SK-N-SH treated with all-trans-retinoic acid at 6 μM for 48 hours (cell line): Measurements from ENCODE around the gene SIX3.

Experiments used
- ATAC-seq: fragments of 200-7000 bp; cut with Tn5 transposase; 3 replicates; pipeline ENCODE4 v1.9.1; 2020; ENCODE audit warnings: mild to moderate bottlenecking, moderate library complexity
- ARNTL ChIP-seq: fragments of 450-650 bp; formaldehyde crosslinking; IDR thresholded peaks from 2 replicates; pipeline ENCODE4 v1.5.0; 2020; ENCODE audit warnings: low read depth, mild to moderate bottlenecking, moderate library complexity, borderline replicate concordance
- BACH2 ChIP-seq: fragments of 250-450 bp; sonication (Bioruptor Pico); IDR thresholded peaks from 2 replicates; pipeline ENCODE4 v1.9.0; 2021; ENCODE audit warnings: mild to moderate bottlenecking, borderline replicate concordance
- CREB5 ChIP-seq: fragments of 250-450 bp; sonication (Bioruptor Pico); IDR thresholded peaks from 2 replicates; pipeline ENCODE4 v1.5.1; 2020; ENCODE audit warnings: low read depth, mild to moderate bottlenecking, moderate library complexity
- CSDC2 ChIP-seq: fragments of 250-450 bp; sonication (Bioruptor Pico); IDR thresholded peaks from 2 replicates; pipeline ENCODE4 v1.5.0; 2020; ENCODE audit warnings: mild to moderate bottlenecking, moderate library complexity
- CSRNP3 ChIP-seq: fragments of 250-450 bp; sonication (Bioruptor Pico); IDR thresholded peaks from 2 replicates; pipeline ENCODE4 v1.5.1; 2021; ENCODE audit warnings: mild to moderate bottlenecking, moderate library complexity
- ESRRG ChIP-seq: fragments of 250-450 bp; sonication (Bioruptor Pico); IDR thresholded peaks from 2 replicates; pipeline ENCODE4 v1.6.1; 2021; ENCODE audit warnings: mild to moderate bottlenecking
- GLIS3 ChIP-seq: fragments of 250-450 bp; sonication (Bioruptor Pico); IDR thresholded peaks from 2 replicates; pipeline ENCODE4 v1.5.0; 2020; ENCODE audit warnings: mild to moderate bottlenecking, moderate library complexity
- ISL1 ChIP-seq: fragments of 250-450 bp; sonication (Bioruptor Pico); IDR thresholded peaks from 2 replicates; pipeline ENCODE4 v2.1.2; 2022; ENCODE audit warnings: mild to moderate bottlenecking, moderate library complexity
- OSR1 ChIP-seq: fragments of 250-450 bp; sonication (Bioruptor Pico); IDR thresholded peaks from 2 replicates; pipeline ENCODE4 v1.8.0; 2022; ENCODE audit warnings: moderate library complexity, mild to moderate bottlenecking, inconsistent platforms
- PATZ1 ChIP-seq: fragments of 250-450 bp; sonication (Bioruptor Pico); IDR thresholded peaks from 2 replicates; pipeline ENCODE4 v1.8.0; 2020; ENCODE audit warnings: mild to moderate bottlenecking, moderate library complexity, borderline replicate concordance
- POU6F1 ChIP-seq: fragments of 250-450 bp; sonication (Bioruptor Pico); IDR thresholded peaks from 2 replicates; pipeline ENCODE4 v1.8.0; 2021; ENCODE audit warnings: low read depth, mild to moderate bottlenecking, moderate library complexity, borderline replicate concordance
- PPARA ChIP-seq: fragments of 250-450 bp; sonication (Bioruptor Pico); IDR thresholded peaks from 2 replicates; pipeline ENCODE4 v1.5.0; 2020; ENCODE audit warnings: mild to moderate bottlenecking, borderline replicate concordance
- RARB ChIP-seq: fragments of 250-450 bp; sonication (Bioruptor Pico); IDR thresholded peaks from 2 replicates; pipeline ENCODE4 v1.8.0; 2021; ENCODE audit warnings: mild to moderate bottlenecking, moderate library complexity
- SNAI2 ChIP-seq: fragments of 250-450 bp; sonication (Bioruptor Pico); IDR thresholded peaks from 2 replicates; pipeline ENCODE4 v1.5.0; 2020; ENCODE audit warnings: mild to moderate bottlenecking, moderate library complexity
- TCF4 ChIP-seq: fragments of 250-450 bp; sonication (Bioruptor Pico); IDR thresholded peaks from 2 replicates; pipeline ENCODE4 v1.8.0; 2021; ENCODE audit warnings: mild to moderate bottlenecking, moderate library complexity, borderline replicate concordance
- TOX ChIP-seq: fragments of 250-450 bp; sonication (Bioruptor Pico); IDR thresholded peaks from 2 replicates; pipeline ENCODE4 v1.8.0; 2021; ENCODE audit warnings: mild to moderate bottlenecking, moderate library complexity, borderline replicate concordance
- TSHZ2 ChIP-seq: fragments of 250-450 bp; sonication (Bioruptor Pico); IDR thresholded peaks from 2 replicates; pipeline ENCODE4 v1.5.0; 2020; ENCODE audit warnings: mild to moderate bottlenecking, moderate library complexity
- ZC3H10 ChIP-seq: fragments of 250-450 bp; sonication (Bioruptor Pico); IDR thresholded peaks from 2 replicates; pipeline ENCODE4 v1.5.1; 2021; ENCODE audit warnings: mild to moderate bottlenecking, moderate library complexity
- ZFP3 ChIP-seq: fragments of 250-450 bp; sonication (Bioruptor Pico); IDR thresholded peaks from 2 replicates; pipeline ENCODE4 v1.5.0; 2020; ENCODE audit warnings: mild to moderate bottlenecking, moderate library complexity
- ZFP30 ChIP-seq: fragments of 450-650 bp; formaldehyde crosslinking; IDR thresholded peaks from 2 replicates; pipeline ENCODE4 v1.5.0; 2022; ENCODE audit warnings: mild to moderate bottlenecking, moderate library complexity
- ZNF565 ChIP-seq: fragments of 450-650 bp; formaldehyde crosslinking; conservative IDR thresholded peaks from 2 replicates; pipeline ENCODE4 v1.5.0; 2020; ENCODE audit warnings: low read depth, mild to moderate bottlenecking, moderate library complexity
- ZNF70 ChIP-seq: fragments of 450-650 bp; formaldehyde crosslinking; IDR thresholded peaks from 2 replicates; pipeline ENCODE4 v1.5.0; 2020; ENCODE audit warnings: mild to moderate bottlenecking, moderate library complexity

The SIX3 gene

GRCh38 chr2:44932079-44932478, 9.4 kb upstream of the SIX3 start:
- TF ChIP-seq TOX (CRISPR knock-in tag) (no peak), ZFP3 (CRISPR knock-in tag) (no peak), CSDC2 (no peak), RARB (CRISPR knock-in tag) (no peak), OSR1 (no peak), ISL1 (no peak), BACH2 (CRISPR knock-in tag) (no peak), GLIS3 (no peak), ZC3H10 (no peak), ESRRG (CRISPR knock-in tag) (no peak), CREB5 (CRISPR knock-in tag) (no peak), PATZ1 (CRISPR knock-in tag) (no peak), ZNF565 (CRISPR knock-in tag) (no peak), POU6F1 (CRISPR knock-in tag) (no peak)

GRCh38 chr2:44932564-44933392, 8.7 kb upstream of the SIX3 start:
- TF ChIP-seq GLIS3 (no peak), SNAI2 (CRISPR knock-in tag) (no peak), RARB (CRISPR knock-in tag) (no peak), TCF4 (CRISPR knock-in tag) (no peak), CSRNP3 (CRISPR knock-in tag) (no peak), TSHZ2 (CRISPR knock-in tag) (no peak), ZFP30 (CRISPR knock-in tag) (no peak), ZC3H10 (no peak), ZNF70 (CRISPR knock-in tag) (no peak), CSDC2 (no peak), ZNF565 (CRISPR knock-in tag) (no peak), PPARA (CRISPR knock-in tag) (no peak), OSR1 (no peak), ARNTL (no peak), POU6F1 (CRISPR knock-in tag) (no peak), ZFP3 (CRISPR knock-in tag) (no peak), TOX (CRISPR knock-in tag) (no peak), ISL1 (no peak)
- TF ChIP-seq, all 23 proteins: peak for 0
- ATAC-seq, result no peak

More at GRCh38 chr2:44932079-44932478, 9.4 kb upstream of the SIX3 start:
- ATAC-seq, result no peak
